ENCODE results near the gene GPHA2. TPM values are rescaled to one million over a fixed set of nuclear protein-coding genes. Genes with fewer than 3 reads are reported as not detected.

GPHA2 gene
- total RNA-seq, 1 donor from 2014 or later: not detected

GRCh38 chr11:64916040-64916774, 19.5 kb downstream of the GPHA2 start:
- no peaks in the 10 kb centered on the region for H3K9me3 Mint-ChIP-seq (ENCODE audit: unreplicated experiment)
- no peak for FAIRE-seq
- peaks cover 10% of the 10 kb centered on the region for H3K4me1 Mint-ChIP-seq (ENCODE audit: low read depth, unreplicated experiment)
- H4K20me1 ChIP-seq (ENCODE audit: insufficient read depth, low read length): no peaks in the 10 kb centered on the region
- H3K79me2 ChIP-seq (ENCODE audit: insufficient read depth, low read length): peaks cover 21% of the 10 kb centered on the region
- peaks cover 18% of the 10 kb centered on the region for H3K4me1 ChIP-seq (ENCODE audit: insufficient read depth, low read length)
- H2AFZ ChIP-seq (ENCODE audit: low read depth, low read length): peak overlapping the region; percentile 78
- peaks cover 8% of the 10 kb centered on the region for H3K36me3 Mint-ChIP-seq (ENCODE audit: low read depth, unreplicated experiment)
- TF ChIP-seq CTCF (IDR thresholded peaks at IDR 0.05; ENCODE audit: insufficient read depth, low read depth, low read length) (no peak), EZH2 (IDR thresholded peaks at IDR 0.05; ENCODE audit: insufficient read depth, low read length) (no peak)
- peak overlapping the region; percentile 96 for H3K4me2 ChIP-seq (ENCODE audit: low read length)
- H3K27ac ChIP-seq (ENCODE audit: low read depth, low read length): peak overlapping the region; percentile 81
- H3K27me3 Mint-ChIP-seq (ENCODE audit: low read depth, unreplicated experiment): no peaks in the 10 kb centered on the region
- peak overlapping the region; percentile 81 for H3K27ac Mint-ChIP-seq (ENCODE audit: unreplicated experiment)
- peak overlapping the region; percentile 95 for H3K9ac ChIP-seq (ENCODE audit: low read length)
- no peaks in the 10 kb centered on the region for H3K9me3 ChIP-seq (ENCODE audit: insufficient read depth, low read depth, low read length)
- H3K36me3 ChIP-seq (ENCODE audit: insufficient read depth, low read length): peaks cover 2% of the 10 kb centered on the region
- peak; percentile 3 for DNase-seq (ENCODE audit: low read depth)
- H3K4me3 Mint-ChIP-seq (ENCODE audit: unreplicated experiment): peak overlapping the region; percentile 94
- peak overlapping the region; percentile 77 for H3K4me3 ChIP-seq (ENCODE audit: insufficient read depth, low read depth, low read length)
- H3K27me3 ChIP-seq (ENCODE audit: insufficient read depth, low read length): no peaks in the 10 kb centered on the region

- H3K4me2 ChIP-seq (ENCODE audit: low read length): peak overlapping the region; percentile 96
- H3K27ac ChIP-seq (ENCODE audit: low read depth, low read length): no peak overlapping the region
- Mint-ChIP-seq H3K9me3 (ENCODE audit: unreplicated experiment) (no peaks in the 10 kb centered on the region), H3K4me3 (ENCODE audit: unreplicated experiment) (peak overlapping the region; percentile 94), H3K27ac (ENCODE audit: unreplicated experiment) (no peak overlapping the region), H3K36me3 (ENCODE audit: low read depth, unreplicated experiment) (peaks cover 8% of the 10 kb centered on the region), H3K27me3 (ENCODE audit: low read depth, unreplicated experiment) (no peaks in the 10 kb centered on the region), H3K4me1 (ENCODE audit: low read depth, unreplicated experiment) (peaks cover 10% of the 10 kb centered on the region)
- peak overlapping the region; percentile 95 for H3K9ac ChIP-seq (ENCODE audit: low read length)
- no peak overlapping the region for H3K4me3 ChIP-seq (ENCODE audit: insufficient read depth, low read depth, low read length)
- H3K79me2 ChIP-seq (ENCODE audit: insufficient read depth, low read length): peaks cover 21% of the 10 kb centered on the region
- H3K4me1 ChIP-seq (ENCODE audit: insufficient read depth, low read length): peaks cover 18% of the 10 kb centered on the region
- TF ChIP-seq EZH2 (IDR thresholded peaks at IDR 0.05; ENCODE audit: insufficient read depth, low read length) (no peak), CTCF (IDR thresholded peaks at IDR 0.05; ENCODE audit: insufficient read depth, low read depth, low read length) (no peak)
- no peak for FAIRE-seq
- no peaks in the 10 kb centered on the region for H3K27me3 ChIP-seq (ENCODE audit: insufficient read depth, low read length)
- H2AFZ ChIP-seq (ENCODE audit: low read depth, low read length): no peak overlapping the region
- DNase-seq (ENCODE audit: low read depth): no peak
- H4K20me1 ChIP-seq (ENCODE audit: insufficient read depth, low read length): no peaks in the 10 kb centered on the region
- H3K36me3 ChIP-seq (ENCODE audit: insufficient read depth, low read length): peaks cover 2% of the 10 kb centered on the region
- no peaks in the 10 kb centered on the region for H3K9me3 ChIP-seq (ENCODE audit: insufficient read depth, low read depth, low read length)
Observed at GRCh38 chr11:64915376-64915887, 20.3 kb downstream of the GPHA2 start.

GRCh38 chr11:64914123-64914522, 21.6 kb downstream of the GPHA2 start:
- H3K9me3 Mint-ChIP-seq (ENCODE audit: unreplicated experiment): no peaks in the 10 kb centered on the region
- H3K4me2 ChIP-seq (ENCODE audit: low read length): no peak overlapping the region
- H3K27me3 ChIP-seq (ENCODE audit: insufficient read depth, low read length): no peaks in the 10 kb centered on the region
- no peaks in the 10 kb centered on the region for H3K9me3 ChIP-seq (ENCODE audit: insufficient read depth, low read depth, low read length)
- no peak overlapping the region for H3K27ac ChIP-seq (ENCODE audit: low read depth, low read length)
- H3K36me3 ChIP-seq (ENCODE audit: insufficient read depth, low read length): peaks cover 2% of the 10 kb centered on the region
- no peak overlapping the region for H2AFZ ChIP-seq (ENCODE audit: low read depth, low read length)
- peaks cover 18% of the 10 kb centered on the region for H3K4me1 ChIP-seq (ENCODE audit: insufficient read depth, low read length)
- H3K4me3 ChIP-seq (ENCODE audit: insufficient read depth, low read depth, low read length): no peak overlapping the region
- no peak overlapping the region for H3K27ac Mint-ChIP-seq (ENCODE audit: unreplicated experiment)
- no peak for DNase-seq (ENCODE audit: low read depth)
- peaks cover 21% of the 10 kb centered on the region for H3K79me2 ChIP-seq (ENCODE audit: insufficient read depth, low read length)
- no peak overlapping the region for H3K4me3 Mint-ChIP-seq (ENCODE audit: unreplicated experiment)
- TF ChIP-seq EZH2 (IDR thresholded peaks at IDR 0.05; ENCODE audit: insufficient read depth, low read length): no peak
- no peak for TF ChIP-seq CTCF (IDR thresholded peaks at IDR 0.05; ENCODE audit: insufficient read depth, low read depth, low read length)
- no peaks in the 10 kb centered on the region for H4K20me1 ChIP-seq (ENCODE audit: insufficient read depth, low read length)
- H3K36me3 Mint-ChIP-seq (ENCODE audit: low read depth, unreplicated experiment): peaks cover 8% of the 10 kb centered on the region
- FAIRE-seq: no peak
- H3K4me1 Mint-ChIP-seq (ENCODE audit: low read depth, unreplicated experiment): peaks cover 10% of the 10 kb centered on the region
- no peaks in the 10 kb centered on the region for H3K27me3 Mint-ChIP-seq (ENCODE audit: low read depth, unreplicated experiment)
- H3K9ac ChIP-seq (ENCODE audit: low read length): no peak overlapping the region
